RWPE2 (cell line): ENCODE measurements around the gene ASCL1.

Experiments used
- ATAC-seq: fragments of 200-7000 bp; cut with Tn5 transposase; 3 replicates; pipeline ENCODE4 v1.9.1; 2021; ENCODE audit warnings: low read depth
- DNase-seq: peaks from one replicate; pipeline ENCODE4 v3.0.0-alpha.2; 2020; ENCODE audit warnings: low spot score
- H3K27ac ChIP-seq: fragments of 450-650 bp; 2 replicates; pipeline ENCODE4 v1.5.1; 2017; ENCODE audit warnings: mild to moderate bottlenecking; ENCODE audit not compliant: poor library complexity, severe bottlenecking
- H3K27me3 ChIP-seq: fragments of 250-450 bp; sonication (Bioruptor Pico); 2 replicates; pipeline ENCODE4 v1.5.1; 2021; ENCODE audit warnings: mild to moderate bottlenecking, moderate library complexity; ENCODE audit not compliant: insufficient read depth, poor library complexity, severe bottlenecking
- H3K36me3 ChIP-seq: fragments of 250-450 bp; sonication (Bioruptor Pico); 2 replicates; pipeline ENCODE4 v1.5.1; 2020; ENCODE audit warnings: low read depth, mild to moderate bottlenecking, moderate library complexity
- H3K4me1 ChIP-seq: fragments of 250-450 bp; sonication (Bioruptor Pico); 2 replicates; pipeline ENCODE4 v1.5.1; 2021; ENCODE audit warnings: mild to moderate bottlenecking, moderate library complexity; ENCODE audit not compliant: insufficient read depth, poor library complexity, severe bottlenecking
- H3K4me3 ChIP-seq: fragments of 250-450 bp; sonication (Bioruptor Pico); 2 replicates; pipeline ENCODE4 v1.5.1; 2021; ENCODE audit warnings: mild to moderate bottlenecking, moderate library complexity; ENCODE audit not compliant: severe bottlenecking
- H3K9me3 ChIP-seq: fragments of 250-450 bp; sonication (Bioruptor Pico); 2 replicates; pipeline ENCODE4 v1.5.1; 2021; ENCODE audit warnings: mild to moderate bottlenecking, moderate library complexity; ENCODE audit not compliant: severe bottlenecking
- CTCF ChIP-seq: fragments of 450-650 bp; IDR thresholded peaks from one replicate; pipeline ENCODE4 v1.5.1; 2017; ENCODE audit warnings: mild to moderate bottlenecking, moderate library complexity; ENCODE audit not compliant: poor library complexity, severe bottlenecking

ASCL1 gene

GRCh38 chr12:102957339-102958050 is at the start of gene ASCL1:
Gene ASCL1 (plus strand): TSS chr12:102957674. CDS start chr12:102958245, 571 bp downstream.
- Histone ChIP-seq H3K9me3 (no peaks in the 10 kb centered on the region), H3K27me3 (peaks cover 97% of the 10 kb centered on the region), H3K4me3 (no peak within 1 kb of the TSS), H3K36me3 (no peaks in the 10 kb centered on the region), H3K4me1 (no peaks in the 10 kb centered on the region), H3K27ac (no peak within 1 kb of the TSS)
- ATAC-seq, result peak; percentile 9; the same call in 1 of the 3 replicates
- TF ChIP-seq CTCF, result no peak
- DNase-seq, result no peak

GRCh38 chr12:102907918-102908317 is 49.6 kb upstream of the ASCL1 start:
- Histone ChIP-seq H3K27ac (no peak overlapping the region), H3K36me3 (no peaks in the 10 kb centered on the region), H3K9me3 (no peaks in the 10 kb centered on the region), H3K4me1 (no peaks in the 10 kb centered on the region), H3K4me3 (no peak overlapping the region), H3K27me3 (no peaks in the 10 kb centered on the region)
- no peak for TF ChIP-seq CTCF
- DNase-seq (no peak), ATAC-seq (no peak)

GRCh38 chr12:102910137-102910536 is 47.3 kb upstream of the ASCL1 start:
- no peaks in the 10 kb centered on the region for H3K36me3 ChIP-seq
- ATAC-seq, result no peak

DNA sequence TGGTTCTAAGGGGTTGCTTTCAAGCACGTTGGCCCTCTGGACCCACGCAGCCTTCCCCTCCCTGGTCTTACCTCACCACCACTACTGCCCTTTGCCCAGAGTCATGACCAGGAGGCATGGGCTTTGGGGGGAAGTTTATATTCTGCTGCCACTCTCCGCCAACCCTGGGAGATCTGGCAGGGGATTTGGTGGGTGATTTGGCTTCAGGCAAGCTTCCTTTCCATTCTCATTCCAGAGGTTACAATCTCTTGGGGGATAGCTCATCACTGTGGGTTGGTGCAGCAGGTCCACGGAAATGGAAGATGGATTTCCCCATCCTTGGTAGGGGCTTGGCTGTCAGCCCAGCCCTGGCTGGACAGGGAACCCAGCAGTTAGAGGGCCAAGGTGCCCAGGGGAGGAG is 46.7 kb upstream of the ASCL1 start:
- Histone ChIP-seq H3K27me3 (no peaks in the 10 kb centered on the region), H3K36me3 (no peaks in the 10 kb centered on the region), H3K9me3 (no peaks in the 10 kb centered on the region), H3K4me1 (no peaks in the 10 kb centered on the region), H3K4me3 (no peak overlapping the region), H3K27ac (no peak overlapping the region)
- no peak for ATAC-seq
- DNase-seq, result no peak
- TF ChIP-seq CTCF, result no peak

More at GRCh38 chr12:102910137-102910536, 47.3 kb upstream of the ASCL1 start:
- H3K9me3 ChIP-seq, result no peaks in the 10 kb centered on the region
- no peak overlapping the region for H3K4me3 ChIP-seq
- H3K27me3 ChIP-seq, result no peaks in the 10 kb centered on the region
- no peak overlapping the region for H3K27ac ChIP-seq
- no peak for TF ChIP-seq CTCF
- no peak for DNase-seq
- H3K4me1 ChIP-seq, result no peaks in the 10 kb centered on the region

DNA sequence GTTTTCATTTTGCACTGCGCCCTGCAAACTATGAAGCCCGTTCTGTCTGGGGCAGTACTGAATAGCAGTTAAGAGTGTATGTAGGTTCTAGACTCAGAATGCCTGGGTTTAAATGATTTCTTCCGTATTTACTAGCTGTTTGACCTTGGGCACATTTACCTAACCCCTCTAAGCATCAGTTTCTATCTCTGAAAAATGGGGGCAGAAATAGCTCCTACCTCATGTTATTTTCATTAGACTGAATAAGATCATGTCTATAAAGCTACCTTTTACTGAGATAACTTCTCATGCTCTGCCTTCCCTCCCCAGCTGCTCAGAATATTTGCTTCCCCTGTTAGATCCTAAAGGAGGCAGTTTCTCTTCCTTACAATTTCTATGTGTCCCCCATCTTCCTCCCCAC is 46.2 kb upstream of the ASCL1 start:
- H3K4me1 ChIP-seq, result no peaks in the 10 kb centered on the region
- no peaks in the 10 kb centered on the region for H3K9me3 ChIP-seq
- no peak for ATAC-seq
- no peak overlapping the region for H3K27ac ChIP-seq
- no peak overlapping the region for H3K4me3 ChIP-seq
- no peaks in the 10 kb centered on the region for H3K36me3 ChIP-seq
- H3K27me3 ChIP-seq, result no peaks in the 10 kb centered on the region
- no peak for TF ChIP-seq CTCF
- no peak for DNase-seq
